Stimulated activated CD4-positive, alpha-beta T cell treated with anti-CD3 and anti-CD28 coated beads, Interleukin-2, amount 100 ng/mL, for 48 hours (primary cell): ENCODE data around the gene PUSL1.

Source experiments
- DNase-seq, 2 donors: peaks; one replicate each; pipeline ENCODE4 v3.0.0-alpha.2; 2020

The PUSL1 gene

DNA sequence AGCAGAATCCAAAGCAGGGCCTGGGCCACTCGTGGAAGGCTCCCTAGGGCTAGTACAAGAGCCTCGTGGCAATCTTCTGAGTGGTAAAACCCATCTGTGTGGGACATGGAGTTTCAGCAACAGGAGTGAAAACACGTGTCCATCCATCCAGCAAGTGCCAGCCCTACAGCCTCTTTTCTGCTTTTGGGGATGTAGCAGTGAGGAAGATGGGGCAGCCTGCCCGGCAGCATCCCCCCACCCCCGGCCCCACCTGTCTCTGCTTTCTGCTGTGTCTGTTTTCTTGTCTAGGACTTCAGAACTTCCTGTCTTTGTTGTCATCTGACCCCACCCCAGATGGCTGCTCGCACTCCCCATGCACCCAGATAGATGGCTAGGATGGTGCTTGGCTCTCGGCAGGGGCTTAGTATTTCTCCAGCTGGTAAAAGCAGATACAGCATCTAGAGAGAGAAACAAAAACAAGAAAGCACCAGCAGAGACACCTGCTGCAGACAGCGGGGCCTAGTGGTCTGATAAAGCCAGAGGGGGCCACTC is 17.7 kb downstream of the PUSL1 start:
- no peak for DNase-seq

DNA sequence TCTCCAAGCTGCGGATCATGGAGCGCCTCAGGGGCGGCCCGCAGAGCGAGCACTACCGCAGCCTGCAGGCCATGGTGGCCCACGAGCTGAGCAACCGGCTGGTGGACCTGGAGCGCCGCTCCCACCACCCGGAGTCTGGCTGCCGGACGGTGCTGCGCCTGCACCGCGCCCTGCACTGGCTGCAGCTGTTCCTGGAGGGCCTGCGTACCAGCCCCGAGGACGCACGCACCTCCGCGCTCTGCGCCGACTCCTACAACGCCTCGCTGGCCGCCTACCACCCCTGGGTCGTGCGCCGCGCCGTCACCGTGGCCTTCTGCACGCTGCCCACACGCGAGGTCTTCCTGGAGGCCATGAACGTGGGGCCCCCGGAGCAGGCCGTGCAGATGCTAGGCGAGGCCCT is 18.9 kb downstream of the PUSL1 start:
- DNase-seq = no peak

DNA sequence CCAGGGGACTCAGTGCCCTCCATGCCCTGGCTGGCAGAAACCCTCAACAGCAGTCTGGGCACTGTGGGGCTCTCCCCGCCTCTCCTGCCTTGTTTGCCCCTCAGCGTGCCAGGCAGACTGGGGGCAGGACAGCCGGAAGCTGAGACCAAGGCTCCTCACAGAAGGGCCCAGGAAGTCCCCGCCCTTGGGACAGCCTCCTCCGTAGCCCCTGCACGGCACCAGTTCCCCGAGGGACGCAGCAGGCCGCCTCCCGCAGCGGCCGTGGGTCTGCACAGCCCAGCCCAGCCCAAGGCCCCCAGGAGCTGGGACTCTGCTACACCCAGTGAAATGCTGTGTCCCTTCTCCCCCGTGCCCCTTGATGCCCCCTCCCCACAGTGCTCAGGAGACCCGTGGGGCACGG is 19.9 kb downstream of the PUSL1 start:
- no peak for DNase-seq

DNA sequence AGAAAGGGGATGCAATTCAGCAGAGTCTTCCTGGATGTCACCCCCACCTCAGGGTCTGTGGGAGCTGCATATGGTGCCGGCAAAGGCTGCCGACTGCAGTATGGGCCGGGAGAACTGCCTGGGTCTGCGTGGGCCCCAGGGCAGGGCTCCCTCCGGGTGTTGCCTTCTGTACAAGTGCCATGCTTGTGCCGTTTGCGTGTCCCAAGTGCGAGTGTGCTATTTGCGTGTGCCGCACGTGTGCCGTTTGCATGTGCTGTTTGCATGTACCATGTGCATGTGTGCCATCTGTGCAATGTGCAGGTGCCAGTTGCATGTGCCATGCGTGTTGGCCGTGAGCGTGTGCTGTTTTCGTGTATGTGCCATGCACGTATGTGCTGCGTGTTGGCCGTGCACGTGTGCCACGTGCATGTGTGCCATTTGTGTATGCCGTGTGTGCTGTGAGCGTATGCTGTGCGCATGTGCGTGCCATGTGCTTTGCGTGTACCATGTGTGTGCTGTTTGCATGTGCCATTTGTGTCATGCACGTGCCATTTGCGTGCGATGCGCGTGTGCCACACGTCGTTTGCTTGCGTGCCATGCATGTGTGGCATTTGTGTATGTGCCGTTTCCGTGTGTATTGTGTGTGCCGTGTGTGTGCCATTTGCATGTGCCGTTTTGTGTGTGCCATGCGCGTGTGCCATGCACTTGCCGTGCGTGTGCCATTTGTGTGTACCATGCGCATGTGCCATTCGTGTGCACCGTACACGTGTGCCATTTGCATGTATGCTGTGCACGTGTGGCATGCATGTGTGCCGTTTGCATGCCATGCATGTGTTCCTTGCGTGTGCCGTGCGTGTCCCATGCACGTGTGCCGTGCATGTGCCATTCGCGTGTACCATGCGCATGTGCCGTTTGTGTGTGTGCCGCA is 21.2 kb downstream of the PUSL1 start:
- no peak for DNase-seq

DNA sequence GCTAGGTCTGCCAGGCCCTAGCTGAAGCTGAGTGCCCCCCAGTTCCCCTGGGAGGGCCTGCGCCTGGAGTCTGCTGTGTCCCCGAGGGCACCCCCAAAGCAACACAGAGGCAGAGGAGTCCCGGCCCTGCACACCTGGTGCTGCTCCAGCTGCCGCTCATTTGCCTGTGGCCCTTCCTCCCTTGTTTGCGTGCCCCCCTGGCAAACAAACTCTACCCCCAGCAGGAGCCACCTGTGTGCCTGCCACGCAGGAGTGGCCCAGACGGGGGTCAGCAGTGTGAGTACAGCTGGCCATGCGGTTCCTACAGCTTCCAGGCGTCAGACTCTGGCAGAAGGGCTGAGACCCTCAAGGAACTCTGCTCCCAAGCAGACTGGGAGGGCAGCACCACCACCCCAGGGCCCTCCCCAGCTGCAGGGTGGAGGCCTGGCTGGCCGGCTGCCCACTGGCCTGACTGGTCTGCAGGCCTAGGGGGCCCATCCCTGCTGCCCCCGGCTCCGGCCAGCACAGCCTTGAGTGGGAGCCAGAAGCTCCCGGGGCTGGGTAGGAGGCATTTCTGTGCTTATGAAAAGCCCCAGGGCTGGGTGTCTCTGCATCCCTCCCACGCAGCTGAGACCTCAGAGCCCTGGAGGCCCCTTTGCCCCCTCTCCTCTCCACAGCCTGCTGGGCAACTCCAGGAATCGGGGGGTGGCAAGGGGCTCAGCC is 22.1 kb downstream of the PUSL1 start:
- no peak for DNase-seq

DNA sequence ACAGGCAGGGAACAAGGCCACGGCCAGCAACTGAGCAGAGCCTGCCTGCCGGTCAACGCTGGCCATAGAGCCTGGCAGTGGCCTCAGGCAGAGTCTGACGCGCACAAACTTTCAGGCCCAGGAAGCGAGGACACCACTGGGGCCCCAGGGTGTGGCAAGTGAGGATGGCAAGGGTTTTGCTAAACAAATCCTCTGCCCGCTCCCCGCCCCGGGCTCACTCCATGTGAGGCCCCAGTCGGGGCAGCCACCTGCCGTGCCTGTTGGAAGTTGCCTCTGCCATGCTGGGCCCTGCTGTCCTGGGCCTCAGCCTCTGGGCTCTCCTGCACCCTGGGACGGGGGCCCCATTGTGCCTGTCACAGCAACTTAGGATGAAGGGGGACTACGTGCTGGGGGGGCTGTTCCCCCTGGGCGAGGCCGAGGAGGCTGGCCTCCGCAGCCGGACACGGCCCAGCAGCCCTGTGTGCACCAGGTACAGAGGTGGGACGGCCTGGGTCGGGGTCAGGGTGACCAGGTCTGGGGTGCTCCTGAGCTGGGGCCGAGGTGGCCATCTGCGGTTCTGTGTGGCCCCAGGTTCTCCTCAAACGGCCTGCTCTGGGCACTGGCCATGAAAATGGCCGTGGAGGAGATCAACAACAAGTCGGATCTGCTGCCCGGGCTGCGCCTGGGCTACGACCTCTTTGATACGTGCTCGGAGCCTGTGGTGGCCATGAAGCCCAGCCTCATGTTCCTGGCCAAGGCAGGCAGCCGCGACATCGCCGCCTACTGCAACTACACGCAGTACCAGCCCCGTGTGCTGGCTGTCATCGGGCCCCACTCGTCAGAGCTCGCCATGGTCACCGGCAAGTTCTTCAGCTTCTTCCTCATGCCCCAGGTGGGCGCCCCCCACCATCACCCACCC is 22.9 kb downstream of the PUSL1 start, which contains the start of gene TAS1R3:
TAS1R3 (plus strand) TSS at position 213 of the 898 bp plus-strand sequence; CDS start at position 279, 66 bp downstream.
- no peak for DNase-seq

DNA sequence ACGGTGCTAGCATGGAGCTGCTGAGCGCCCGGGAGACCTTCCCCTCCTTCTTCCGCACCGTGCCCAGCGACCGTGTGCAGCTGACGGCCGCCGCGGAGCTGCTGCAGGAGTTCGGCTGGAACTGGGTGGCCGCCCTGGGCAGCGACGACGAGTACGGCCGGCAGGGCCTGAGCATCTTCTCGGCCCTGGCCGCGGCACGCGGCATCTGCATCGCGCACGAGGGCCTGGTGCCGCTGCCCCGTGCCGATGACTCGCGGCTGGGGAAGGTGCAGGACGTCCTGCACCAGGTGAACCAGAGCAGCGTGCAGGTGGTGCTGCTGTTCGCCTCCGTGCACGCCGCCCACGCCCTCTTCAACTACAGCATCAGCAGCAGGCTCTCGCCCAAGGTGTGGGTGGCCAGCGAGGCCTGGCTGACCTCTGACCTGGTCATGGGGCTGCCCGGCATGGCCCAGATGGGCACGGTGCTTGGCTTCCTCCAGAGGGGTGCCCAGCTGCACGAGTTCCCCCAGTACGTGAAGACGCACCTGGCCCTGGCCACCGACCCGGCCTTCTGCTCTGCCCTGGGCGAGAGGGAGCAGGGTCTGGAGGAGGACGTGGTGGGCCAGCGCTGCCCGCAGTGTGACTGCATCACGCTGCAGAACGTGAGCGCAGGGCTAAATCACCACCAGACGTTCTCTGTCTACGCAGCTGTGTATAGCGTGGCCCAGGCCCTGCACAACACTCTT is 23.8 kb downstream of the PUSL1 start:
- DNase-seq = no peak

DNA sequence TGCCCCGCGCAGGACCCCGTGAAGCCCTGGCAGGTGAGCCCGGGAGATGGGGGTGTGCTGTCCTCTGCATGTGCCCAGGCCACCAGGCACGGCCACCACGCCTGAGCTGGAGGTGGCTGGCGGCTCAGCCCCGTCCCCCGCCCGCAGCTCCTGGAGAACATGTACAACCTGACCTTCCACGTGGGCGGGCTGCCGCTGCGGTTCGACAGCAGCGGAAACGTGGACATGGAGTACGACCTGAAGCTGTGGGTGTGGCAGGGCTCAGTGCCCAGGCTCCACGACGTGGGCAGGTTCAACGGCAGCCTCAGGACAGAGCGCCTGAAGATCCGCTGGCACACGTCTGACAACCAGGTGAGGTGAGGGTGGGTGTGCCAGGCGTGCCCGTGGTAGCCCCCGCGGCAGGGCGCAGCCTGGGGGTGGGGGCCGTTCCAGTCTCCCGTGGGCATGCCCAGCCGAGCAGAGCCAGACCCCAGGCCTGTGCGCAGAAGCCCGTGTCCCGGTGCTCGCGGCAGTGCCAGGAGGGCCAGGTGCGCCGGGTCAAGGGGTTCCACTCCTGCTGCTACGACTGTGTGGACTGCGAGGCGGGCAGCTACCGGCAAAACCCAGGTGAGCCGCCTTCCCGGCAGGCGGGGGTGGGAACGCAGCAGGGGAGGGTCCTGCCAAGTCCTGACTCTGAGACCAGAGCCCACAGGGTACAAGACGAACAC is 24.5 kb downstream of the PUSL1 start:
- DNase-seq = no peak

DNA sequence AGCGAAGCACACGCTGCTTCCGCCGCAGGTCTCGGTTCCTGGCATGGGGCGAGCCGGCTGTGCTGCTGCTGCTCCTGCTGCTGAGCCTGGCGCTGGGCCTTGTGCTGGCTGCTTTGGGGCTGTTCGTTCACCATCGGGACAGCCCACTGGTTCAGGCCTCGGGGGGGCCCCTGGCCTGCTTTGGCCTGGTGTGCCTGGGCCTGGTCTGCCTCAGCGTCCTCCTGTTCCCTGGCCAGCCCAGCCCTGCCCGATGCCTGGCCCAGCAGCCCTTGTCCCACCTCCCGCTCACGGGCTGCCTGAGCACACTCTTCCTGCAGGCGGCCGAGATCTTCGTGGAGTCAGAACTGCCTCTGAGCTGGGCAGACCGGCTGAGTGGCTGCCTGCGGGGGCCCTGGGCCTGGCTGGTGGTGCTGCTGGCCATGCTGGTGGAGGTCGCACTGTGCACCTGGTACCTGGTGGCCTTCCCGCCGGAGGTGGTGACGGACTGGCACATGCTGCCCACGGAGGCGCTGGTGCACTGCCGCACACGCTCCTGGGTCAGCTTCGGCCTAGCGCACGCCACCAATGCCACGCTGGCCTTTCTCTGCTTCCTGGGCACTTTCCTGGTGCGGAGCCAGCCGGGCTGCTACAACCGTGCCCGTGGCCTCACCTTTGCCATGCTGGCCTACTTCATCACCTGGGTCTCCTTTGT is 25.3 kb downstream of the PUSL1 start:
- DNase-seq = no peak

DNA sequence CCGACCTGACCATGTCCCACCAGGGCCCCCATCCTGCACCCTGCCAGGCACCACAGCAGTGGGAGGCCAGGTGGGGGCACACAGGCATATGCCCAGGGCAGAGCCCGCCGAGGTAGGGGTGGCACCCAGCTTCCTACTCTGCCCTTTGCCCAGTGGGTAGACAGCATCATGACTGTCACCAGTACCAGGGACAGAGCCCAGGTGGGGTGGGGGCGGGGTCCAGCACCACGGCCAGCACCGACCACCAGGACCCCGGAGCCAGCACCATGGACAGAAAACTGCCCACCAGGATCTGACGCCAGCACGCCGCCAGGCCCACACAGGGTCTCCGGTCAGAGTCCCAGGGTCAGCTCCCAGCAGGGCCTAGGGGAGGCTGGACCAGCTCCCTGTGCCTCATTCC is 26.4 kb downstream of the PUSL1 start:
- no peak for DNase-seq

DNA sequence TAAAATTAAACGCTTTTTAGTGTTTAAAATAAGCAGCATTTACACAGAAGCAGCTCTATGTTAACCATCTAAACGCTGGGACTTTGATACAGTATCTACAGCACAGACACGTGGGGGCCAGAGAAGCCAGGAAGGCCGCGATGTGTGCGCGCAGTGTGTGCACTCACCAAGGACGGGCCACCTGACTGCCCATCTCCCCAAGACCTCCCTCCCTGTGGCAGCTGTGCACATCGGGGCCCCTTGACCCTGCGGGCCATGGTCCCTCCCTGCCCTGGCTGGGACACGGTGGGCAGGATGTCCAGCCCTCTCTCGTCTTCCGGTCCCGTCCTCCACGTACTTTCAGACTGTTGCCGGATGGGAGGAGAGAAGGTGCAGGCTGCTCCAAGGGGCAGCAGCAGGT is 26.9 kb downstream of the PUSL1 start:
- DNase-seq = no peak

DNA sequence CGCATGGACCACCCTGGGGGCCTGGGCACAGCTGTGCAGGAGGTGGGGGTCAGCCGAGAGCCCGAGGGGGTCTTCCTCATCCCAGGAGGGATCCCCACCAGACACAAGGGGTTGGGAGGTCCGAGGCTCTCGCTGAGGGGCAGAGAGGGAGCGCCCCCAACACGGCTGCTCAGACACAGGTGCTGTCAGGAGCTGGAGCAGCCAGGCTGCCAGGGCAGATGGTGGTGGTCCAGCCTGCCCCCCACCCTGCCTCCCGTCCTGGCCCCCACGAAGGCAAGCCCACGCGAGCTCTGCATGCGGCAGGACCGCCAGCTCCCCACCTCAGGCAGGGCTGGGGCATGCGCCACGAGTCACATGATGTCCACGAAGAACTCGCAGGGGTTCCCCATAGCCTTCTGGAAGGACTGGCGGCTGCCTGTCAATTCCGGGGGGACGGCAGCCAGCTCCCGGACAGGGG is 27.4 kb downstream of the PUSL1 start:
- DNase-seq = no peak

DNA sequence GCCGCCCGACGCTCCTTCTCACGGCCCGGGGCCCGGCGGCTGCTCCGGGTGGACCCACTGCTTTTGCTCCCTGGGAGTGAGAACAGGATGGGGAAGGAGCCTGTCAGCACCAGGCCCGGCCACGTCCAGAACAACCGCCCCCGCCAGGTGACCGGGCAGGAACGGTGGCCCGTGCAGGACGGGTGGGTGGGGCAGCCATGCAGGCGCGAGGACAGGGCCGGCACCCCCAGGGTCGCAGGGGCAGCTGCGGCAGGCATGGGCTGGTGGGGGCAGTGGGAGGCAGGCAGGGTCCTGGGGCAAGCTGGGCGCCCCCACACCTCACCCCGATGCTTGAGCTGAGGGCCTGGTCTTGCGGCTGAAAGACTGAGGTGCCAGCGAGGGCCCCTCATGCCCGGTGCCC is 28.0 kb downstream of the PUSL1 start:
- no peak for DNase-seq

DNA sequence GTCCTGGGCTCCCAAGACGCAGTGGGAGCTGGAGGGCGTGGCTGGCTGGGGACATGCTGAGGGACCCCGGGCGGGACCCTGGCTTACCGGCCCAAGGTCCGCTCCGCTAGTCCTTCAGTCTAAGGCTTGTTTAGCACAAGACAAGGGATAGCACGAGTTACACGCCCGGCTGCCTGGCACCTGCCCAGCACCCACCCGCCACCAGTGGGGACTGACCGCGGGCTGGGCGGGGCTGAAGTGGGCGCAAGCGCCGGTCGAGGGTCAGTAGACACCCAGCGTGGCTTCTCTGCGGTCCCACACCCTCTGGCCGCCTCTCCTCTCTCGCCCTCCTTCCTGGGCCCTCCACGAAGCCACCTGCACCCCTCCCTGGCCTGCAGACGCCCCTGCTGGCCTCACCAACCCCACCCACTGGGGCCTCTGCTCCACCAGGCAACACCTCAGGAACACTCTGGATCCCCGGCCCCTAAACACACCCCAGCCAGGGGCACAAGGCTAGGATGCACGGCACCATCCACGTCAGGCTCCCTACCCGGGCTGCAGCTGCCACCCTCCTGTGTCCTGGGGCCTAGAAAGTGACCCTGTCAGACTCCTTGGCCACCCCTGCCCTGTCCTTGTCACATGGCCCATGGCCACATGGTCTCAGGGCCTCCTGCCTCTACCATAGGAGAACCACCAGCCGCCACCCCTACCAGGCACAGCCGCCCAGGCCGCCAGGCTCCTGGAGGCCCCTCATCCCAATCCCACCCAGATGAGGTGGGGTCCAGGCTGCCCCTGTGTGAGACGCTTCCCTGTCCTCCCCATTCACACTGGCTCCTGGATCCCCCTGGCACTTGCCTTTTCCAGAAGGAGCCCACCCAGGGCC is 28.8 kb downstream of the PUSL1 start:
- no peak for DNase-seq

DNA sequence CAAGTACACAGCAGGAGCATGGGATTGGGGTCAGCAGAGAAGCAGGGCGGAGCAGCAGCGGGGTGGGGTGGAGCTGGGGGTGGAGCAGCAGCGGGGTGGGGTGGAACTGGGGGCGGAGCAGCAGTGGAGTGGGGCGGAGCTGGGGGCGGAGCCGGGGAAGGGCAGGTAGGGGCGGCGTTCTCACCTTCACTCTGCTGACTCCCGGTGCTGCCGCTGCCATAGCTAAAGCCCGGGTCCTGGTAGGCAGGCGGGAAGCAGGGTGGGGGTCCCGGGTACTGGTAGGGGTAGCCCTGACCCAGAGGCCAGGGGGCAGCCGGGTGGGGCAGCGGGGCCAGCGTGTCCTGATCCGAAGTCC is 29.4 kb downstream of the PUSL1 start:
- DNase-seq = peak; percentile 35 to 58

DNA sequence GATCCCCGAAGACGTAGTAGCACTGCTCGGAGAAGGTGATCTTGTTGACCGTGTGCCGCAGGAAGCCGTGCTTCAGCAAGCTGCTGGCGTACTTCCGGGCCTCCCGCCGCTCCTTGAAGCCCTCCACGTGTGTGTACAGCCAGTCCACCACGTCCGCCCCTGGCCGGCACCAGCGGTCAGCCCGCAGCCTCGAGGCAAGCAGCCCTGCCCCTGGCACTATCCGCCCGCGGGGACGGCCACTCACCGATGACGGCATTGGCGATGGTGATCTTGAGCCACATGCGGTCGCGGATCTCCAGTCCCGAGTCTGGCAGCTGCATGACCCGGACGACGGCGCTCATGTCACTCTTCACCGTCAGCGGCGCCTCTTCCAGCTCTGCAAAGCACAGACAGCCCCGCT is 29.9 kb downstream of the PUSL1 start:
- no peak for DNase-seq

DNA sequence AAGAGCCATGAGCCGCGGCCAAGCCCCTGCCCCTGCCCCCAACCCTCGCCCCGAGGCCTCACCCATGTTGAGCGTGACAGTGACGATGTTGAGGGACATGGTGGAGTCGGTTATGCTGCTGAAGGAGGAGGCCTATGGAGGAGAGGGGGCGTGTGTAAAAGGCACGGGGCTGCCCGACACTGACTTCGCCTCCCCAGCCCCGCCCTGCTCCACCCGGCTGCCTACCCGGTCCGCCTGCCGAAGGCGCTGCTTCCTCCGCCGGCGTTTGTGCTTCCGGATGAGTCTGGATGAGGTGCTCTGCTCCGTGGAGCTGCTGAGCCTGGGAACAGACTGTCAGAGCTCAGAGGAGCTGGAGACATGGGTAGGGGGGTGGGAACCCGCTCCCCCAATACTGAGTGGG is 31.8 kb downstream of the PUSL1 start:
- DNase-seq = no peak

DNA sequence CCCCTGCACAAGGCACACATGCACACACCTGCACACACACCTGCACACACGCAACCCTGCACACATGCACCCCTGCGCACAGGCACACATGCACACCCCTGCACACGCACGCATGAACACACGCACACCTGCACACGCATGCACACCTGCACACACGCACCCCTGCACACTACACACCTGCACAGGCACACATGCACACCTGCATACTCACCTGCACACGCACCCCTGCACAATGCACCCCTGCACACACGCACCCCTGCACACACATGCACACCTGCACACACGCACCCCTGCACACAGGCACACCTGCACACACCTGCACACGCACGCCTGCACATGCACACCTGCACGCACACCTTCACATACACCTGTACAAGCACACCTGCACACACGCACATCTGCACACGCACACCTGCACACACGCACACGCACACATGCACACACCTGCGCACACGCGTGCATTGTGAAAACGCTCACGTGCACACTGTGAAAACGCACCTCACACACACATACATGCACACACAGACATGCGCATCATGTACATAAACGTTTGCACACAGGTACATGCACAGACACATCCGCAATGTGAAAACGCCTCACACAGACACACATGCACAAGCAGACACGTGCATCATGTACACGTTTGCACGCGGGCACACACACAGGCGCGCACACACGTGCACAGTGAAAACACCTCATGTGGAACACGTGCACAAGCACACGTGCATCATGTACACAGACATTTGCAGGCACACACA is 32.6 kb downstream of the PUSL1 start:
- no peak for DNase-seq

DNA sequence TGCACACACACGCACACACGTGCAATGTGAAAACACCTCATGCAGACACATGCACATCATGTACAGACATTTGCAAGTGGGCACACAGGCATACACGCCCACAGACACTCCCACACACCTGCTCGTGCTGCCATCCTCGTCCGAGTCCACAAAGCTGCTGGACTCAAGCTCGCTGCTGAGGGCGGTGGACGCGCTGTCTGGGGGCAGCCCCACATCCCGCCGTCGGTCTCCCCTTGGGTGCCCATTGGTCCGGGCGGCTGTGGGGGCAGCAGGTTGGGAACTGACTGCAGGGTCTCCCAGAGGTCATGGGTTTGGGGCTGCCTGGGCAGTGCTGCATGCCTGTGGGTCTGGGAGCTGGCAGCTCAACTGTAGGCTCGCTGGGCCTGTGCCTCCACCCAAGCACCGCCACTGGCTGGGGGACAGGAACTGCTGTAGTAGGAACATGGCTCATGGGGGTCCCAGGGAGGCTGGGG is 33.2 kb downstream of the PUSL1 start:
- DNase-seq = no peak
